ENCODE data around the gene DAPK2.

DNA sequence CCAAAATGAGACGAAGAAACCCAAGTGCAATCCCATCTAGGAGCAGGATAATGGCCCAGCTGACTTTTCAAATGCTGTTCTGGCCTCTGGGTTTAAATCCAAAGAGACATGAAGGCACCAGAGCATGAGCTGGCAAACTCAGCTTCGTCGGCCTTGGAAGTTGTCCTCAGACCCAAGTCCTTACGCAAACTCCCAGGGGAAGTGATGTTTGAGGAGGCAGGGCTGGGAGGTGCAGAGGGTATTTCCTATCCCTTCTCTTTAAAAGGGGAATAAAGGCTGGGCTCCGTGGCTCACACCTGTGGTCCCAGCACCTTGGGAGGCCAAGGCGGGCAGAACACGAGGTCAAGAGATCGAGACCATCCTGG lies 143.6 kb downstream of the DAPK2 start:
- TF ChIP-seq, protein P1, sequence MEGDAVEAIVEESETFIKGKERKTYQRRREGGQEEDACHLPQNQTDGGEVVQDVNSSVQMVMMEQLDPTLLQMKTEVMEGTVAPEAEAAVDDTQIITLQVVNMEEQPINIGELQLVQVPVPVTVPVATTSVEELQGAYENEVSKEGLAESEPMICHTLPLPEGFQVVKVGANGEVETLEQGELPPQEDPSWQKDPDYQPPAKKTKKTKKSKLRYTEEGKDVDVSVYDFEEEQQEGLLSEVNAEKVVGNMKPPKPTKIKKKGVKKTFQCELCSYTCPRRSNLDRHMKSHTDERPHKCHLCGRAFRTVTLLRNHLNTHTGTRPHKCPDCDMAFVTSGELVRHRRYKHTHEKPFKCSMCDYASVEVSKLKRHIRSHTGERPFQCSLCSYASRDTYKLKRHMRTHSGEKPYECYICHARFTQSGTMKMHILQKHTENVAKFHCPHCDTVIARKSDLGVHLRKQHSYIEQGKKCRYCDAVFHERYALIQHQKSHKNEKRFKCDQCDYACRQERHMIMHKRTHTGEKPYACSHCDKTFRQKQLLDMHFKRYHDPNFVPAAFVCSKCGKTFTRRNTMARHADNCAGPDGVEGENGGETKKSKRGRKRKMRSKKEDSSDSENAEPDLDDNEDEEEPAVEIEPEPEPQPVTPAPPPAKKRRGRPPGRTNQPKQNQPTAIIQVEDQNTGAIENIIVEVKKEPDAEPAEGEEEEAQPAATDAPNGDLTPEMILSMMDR (IDR thresholded peaks at IDR 0.05; ENCODE audit: low read depth, low read length), result no peak
- TF ChIP-seq POLR2A (IDR thresholded peaks at IDR 0.05; ENCODE audit: extremely low read depth, insufficient read length) (no peak), MAX (IDR thresholded peaks at IDR 0.05; ENCODE audit: low read depth, low read length) (no peak)
